OCI-LY1 (cell line): ENCODE results near the gene FXYD6.

Source experiments
- H2AFZ ChIP-seq: fragments of 200-600 bp; sonication (generic), shearing (Covaris generic); 2 replicates; pipeline ENCODE4 v1.6.0; 2014; ENCODE audit warnings: antibody characterized with exemption, mild to moderate bottlenecking, low read length
- H3F3A ChIP-seq: fragments of 200-600 bp; sonication (generic), shearing (Covaris generic); 2 replicates; pipeline ENCODE4 v1.6.0; 2014; ENCODE audit warnings: mild to moderate bottlenecking, antibody characterized with exemption, low read length, moderate library complexity; ENCODE audit not compliant: insufficient read depth
- H3K27ac ChIP-seq: fragments of 200-600 bp; sonication (generic); 2 replicates; pipeline ENCODE4 v1.5.1; 2014; ENCODE audit warnings: low read length, mixed run types, mild to moderate bottlenecking, low read depth; ENCODE audit not compliant: poor library complexity, severe bottlenecking
- H3K27me3 ChIP-seq: fragments of 200-600 bp; sonication (generic); 2 replicates; pipeline ENCODE4 v1.6.0; 2014; ENCODE audit warnings: antibody characterized with exemption, mild to moderate bottlenecking, low read length, moderate library complexity; ENCODE audit not compliant: insufficient read depth
- H3K36me3 ChIP-seq: fragments of 200-600 bp; sonication (generic); 2 replicates; pipeline ENCODE4 v1.6.1; 2014; ENCODE audit warnings: mild to moderate bottlenecking, antibody characterized with exemption, low read length, moderate library complexity, mixed read lengths; ENCODE audit not compliant: insufficient read depth
- H3K4me1 ChIP-seq: fragments of 200-600 bp; sonication (generic); 2 replicates; pipeline ENCODE4 v1.5.1; 2014; ENCODE audit warnings: mild to moderate bottlenecking, low read length, moderate library complexity; ENCODE audit not compliant: insufficient read depth, severe bottlenecking
- H3K4me2 ChIP-seq: fragments of 200-600 bp; sonication (generic), shearing (Covaris generic); 2 replicates; pipeline ENCODE4 v1.6.1; 2014; ENCODE audit warnings: low read length
- H3K4me3 ChIP-seq: fragments of 200-600 bp; sonication (generic); 2 replicates; pipeline ENCODE4 v1.5.1; 2014; ENCODE audit warnings: low read length, low read depth, mild to moderate bottlenecking, mixed read lengths; ENCODE audit not compliant: poor library complexity, severe bottlenecking
- H3K79me2 ChIP-seq: fragments of 200-600 bp; shearing (Covaris generic); 2 replicates; pipeline ENCODE4 v1.6.1; 2016; ENCODE audit warnings: mixed run types, low read length, mixed read lengths; ENCODE audit not compliant: insufficient read depth
- H3K9ac ChIP-seq: fragments of 200-600 bp; sonication (generic), shearing (Covaris generic); 2 replicates; pipeline ENCODE4 v1.6.1; 2014; ENCODE audit warnings: mild to moderate bottlenecking, low read length, mixed read lengths
- H3K9me2 ChIP-seq: fragments of 200-600 bp; sonication (generic), shearing (Covaris generic); 2 replicates; pipeline ENCODE4 v1.6.1; 2014; ENCODE audit warnings: low read depth, mild to moderate bottlenecking, low read length, mixed read lengths
- H3K9me3 ChIP-seq: fragments of 200-600 bp; shearing (Covaris generic); 2 replicates; pipeline ENCODE4 v1.6.1; 2014; ENCODE audit warnings: low read length, mixed read lengths
- H4K20me1 ChIP-seq: fragments of 200-600 bp; sonication (generic), shearing (Covaris generic); 2 replicates; pipeline ENCODE4 v1.6.0; 2016; ENCODE audit warnings: mild to moderate bottlenecking, low read length; ENCODE audit not compliant: insufficient read depth
- EZH2 ChIP-seq: fragments of 200-600 bp; sonication (generic), shearing (Covaris generic); IDR thresholded peaks from 2 replicates; pipeline ENCODE4 v1.8.0; 2017; ENCODE audit warnings: borderline replicate concordance, mixed run types, mild to moderate bottlenecking, antibody characterized with exemption, low read length, moderate library complexity, mixed read lengths
- TF ChIP-seq, protein P1 (sequence below): fragments of 200-600 bp; sonication (generic), shearing (Covaris generic); IDR thresholded peaks from 2 replicates; pipeline ENCODE4 v1.5.1; 2017; ENCODE audit warnings: mild to moderate bottlenecking, antibody characterized with exemption, low read length, moderate library complexity, mixed read lengths

FXYD6 gene

DNA sequence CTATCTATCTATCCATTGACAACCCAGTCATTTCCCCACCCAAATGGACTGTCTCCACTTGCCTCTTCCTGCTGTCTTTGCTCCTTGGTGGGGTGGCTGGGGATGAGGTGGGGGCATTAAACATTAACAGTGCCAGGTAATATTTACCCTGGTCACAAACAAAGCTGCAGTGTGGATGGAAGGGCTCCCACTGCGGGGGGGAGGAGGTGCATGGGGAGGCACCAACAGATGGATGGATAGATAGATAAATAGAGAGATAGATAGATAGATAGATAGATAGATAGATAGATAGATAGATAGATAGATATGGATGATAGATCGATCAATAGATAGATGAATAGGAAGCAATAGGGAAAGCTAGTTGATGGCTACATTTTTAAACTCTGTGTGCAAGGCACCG lies 49.6 kb downstream of the FXYD6 start:
- no peak overlapping the region for H3K9ac ChIP-seq
- H3K27ac ChIP-seq: no peak overlapping the region
- H3K4me3 ChIP-seq: no peak overlapping the region
- no peaks in the 10 kb centered on the region for H3K36me3 ChIP-seq
- TF ChIP-seq EZH2: no peak
- TF ChIP-seq, protein P1, sequence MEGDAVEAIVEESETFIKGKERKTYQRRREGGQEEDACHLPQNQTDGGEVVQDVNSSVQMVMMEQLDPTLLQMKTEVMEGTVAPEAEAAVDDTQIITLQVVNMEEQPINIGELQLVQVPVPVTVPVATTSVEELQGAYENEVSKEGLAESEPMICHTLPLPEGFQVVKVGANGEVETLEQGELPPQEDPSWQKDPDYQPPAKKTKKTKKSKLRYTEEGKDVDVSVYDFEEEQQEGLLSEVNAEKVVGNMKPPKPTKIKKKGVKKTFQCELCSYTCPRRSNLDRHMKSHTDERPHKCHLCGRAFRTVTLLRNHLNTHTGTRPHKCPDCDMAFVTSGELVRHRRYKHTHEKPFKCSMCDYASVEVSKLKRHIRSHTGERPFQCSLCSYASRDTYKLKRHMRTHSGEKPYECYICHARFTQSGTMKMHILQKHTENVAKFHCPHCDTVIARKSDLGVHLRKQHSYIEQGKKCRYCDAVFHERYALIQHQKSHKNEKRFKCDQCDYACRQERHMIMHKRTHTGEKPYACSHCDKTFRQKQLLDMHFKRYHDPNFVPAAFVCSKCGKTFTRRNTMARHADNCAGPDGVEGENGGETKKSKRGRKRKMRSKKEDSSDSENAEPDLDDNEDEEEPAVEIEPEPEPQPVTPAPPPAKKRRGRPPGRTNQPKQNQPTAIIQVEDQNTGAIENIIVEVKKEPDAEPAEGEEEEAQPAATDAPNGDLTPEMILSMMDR: no peak
- no peaks in the 10 kb centered on the region for H3K79me2 ChIP-seq
- H3F3A ChIP-seq: no peaks in the 10 kb centered on the region
- no peaks in the 10 kb centered on the region for H3K9me3 ChIP-seq
- no peaks in the 10 kb centered on the region for H4K20me1 ChIP-seq
- no peaks in the 10 kb centered on the region for H3K4me1 ChIP-seq
- no peak overlapping the region for H3K4me2 ChIP-seq
- H2AFZ ChIP-seq: no peak overlapping the region
- no peaks in the 10 kb centered on the region for H3K9me2 ChIP-seq
- no peaks in the 10 kb centered on the region for H3K27me3 ChIP-seq

DNA sequence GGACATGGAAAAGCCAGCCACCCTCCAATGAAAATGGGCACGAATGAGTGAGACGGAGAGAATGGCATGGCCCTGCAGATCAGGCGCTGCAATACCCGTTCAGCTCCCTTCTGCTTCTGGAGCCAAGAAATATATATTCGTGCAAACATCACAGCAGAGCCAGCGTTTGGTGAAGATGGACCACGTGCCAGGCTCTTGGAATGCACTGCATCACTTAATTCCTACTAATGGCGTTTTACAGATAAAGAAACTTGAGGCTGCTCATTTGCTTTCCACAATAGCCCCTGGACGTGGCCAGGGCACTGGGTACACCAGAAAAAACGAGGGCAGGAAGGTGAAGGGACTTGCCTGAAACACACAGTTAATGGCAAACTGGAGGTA lies 50.3 kb downstream of the FXYD6 start:
- H3F3A ChIP-seq: no peaks in the 10 kb centered on the region
- H3K9ac ChIP-seq: no peak overlapping the region
- H3K9me2 ChIP-seq: no peaks in the 10 kb centered on the region
- no peaks in the 10 kb centered on the region for H3K79me2 ChIP-seq
- H3K4me3 ChIP-seq: no peak overlapping the region
- no peak overlapping the region for H3K27ac ChIP-seq
- no peaks in the 10 kb centered on the region for H3K36me3 ChIP-seq
- TF ChIP-seq, protein P1: no peak
- no peak overlapping the region for H3K4me2 ChIP-seq
- H3K27me3 ChIP-seq: no peaks in the 10 kb centered on the region
- H4K20me1 ChIP-seq: no peaks in the 10 kb centered on the region
- no peak overlapping the region for H2AFZ ChIP-seq
- H3K9me3 ChIP-seq: no peaks in the 10 kb centered on the region
- no peaks in the 10 kb centered on the region for H3K4me1 ChIP-seq

DNA sequence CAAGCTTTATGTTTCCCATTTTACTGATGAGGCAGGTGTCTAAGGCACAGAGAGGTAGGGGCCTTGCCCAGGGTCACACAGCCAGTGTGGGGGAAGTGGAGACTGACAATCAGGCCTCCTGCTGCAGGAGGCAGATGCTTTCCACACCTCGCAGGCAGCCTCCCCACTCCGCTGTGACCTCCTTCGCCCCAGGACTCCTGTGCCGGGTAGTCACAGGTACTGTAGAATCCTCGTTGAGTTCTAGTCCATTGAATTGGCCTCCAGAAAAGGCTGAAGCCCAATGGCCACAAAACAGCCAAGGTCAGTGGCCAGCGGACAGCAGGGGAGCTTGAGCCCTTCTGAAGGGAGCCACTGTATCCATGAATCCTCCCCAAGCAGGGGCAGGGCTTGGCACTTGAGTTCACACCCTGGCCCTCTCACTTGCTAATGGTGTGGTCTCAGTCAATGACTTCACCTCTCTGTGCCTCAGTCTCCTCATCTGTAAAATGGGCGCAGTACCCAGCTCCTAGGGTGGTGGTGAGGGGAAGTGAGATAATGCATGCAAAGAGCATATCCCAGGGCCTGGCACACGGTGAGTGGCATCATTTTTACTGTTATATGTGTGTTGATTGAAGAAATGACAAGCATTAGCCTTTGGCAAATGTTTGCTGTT lies 50.8 kb downstream of the FXYD6 start:
- H4K20me1 ChIP-seq: no peaks in the 10 kb centered on the region
- no peaks in the 10 kb centered on the region for H3K4me1 ChIP-seq
- no peak overlapping the region for H3K9ac ChIP-seq
- no peak overlapping the region for H2AFZ ChIP-seq
- no peaks in the 10 kb centered on the region for H3K9me3 ChIP-seq
- no peaks in the 10 kb centered on the region for H3K79me2 ChIP-seq
- H3K27me3 ChIP-seq: no peaks in the 10 kb centered on the region
- no peaks in the 10 kb centered on the region for H3F3A ChIP-seq
- H3K4me2 ChIP-seq: no peak overlapping the region
- no peak overlapping the region for H3K27ac ChIP-seq
- TF ChIP-seq, protein P1: no peak
- no peak for TF ChIP-seq EZH2
- H3K4me3 ChIP-seq: no peak overlapping the region
- H3K9me2 ChIP-seq: no peaks in the 10 kb centered on the region
- no peaks in the 10 kb centered on the region for H3K36me3 ChIP-seq
